A673 (cell line): ENCODE measurements around the gene PAK3. TPM values are rescaled to one million over a fixed set of nuclear protein-coding genes. Genes with fewer than 3 reads are reported as not detected.

ENCODE experiments used
- BruUV-seq: library from RNA; stranded (reverse); fragments of 400-500 nt; replicated peaks from 2 replicates; lab custom pipeline; 2021; lab: Mats Ljungman, UMichigan
- CTCF ChIA-PET: fragments of 300-600 bp; sonication (Branson Sonifier 250); formaldehyde crosslinking; loops from one replicate; lab custom pipeline; 2022; ENCODE audit warnings: antibody characterized with exemption; lab: Charles Lee
- POLR2A ChIA-PET: fragments of 300-600 bp; sonication (Branson Sonifier 250); formaldehyde crosslinking; loops from one replicate; lab custom pipeline; 2022; ENCODE audit warnings: antibody characterized with exemption; ENCODE audit not compliant: low non-redundant PET; lab: Charles Lee
- DNase-seq: peaks from one replicate; pipeline ENCODE4 v3.0.0-alpha.2; 2015; ENCODE audit warnings: low spot score
- H3K27ac ChIP-seq: fragments of 200-600 bp; sonication (generic); 2 replicates; pipeline ENCODE4 v1.5.1; 2016; ENCODE audit warnings: mixed run types, low read depth, mild to moderate bottlenecking, mixed read lengths, antibody characterized with exemption, low read length; ENCODE audit not compliant: poor library complexity, severe bottlenecking
- H3K27me3 ChIP-seq: fragments of 200-600 bp; sonication (generic); replicated peaks from 2 replicates; pipeline ENCODE4 v1.6.1; 2017; ENCODE audit warnings: mixed run types, low read depth, mild to moderate bottlenecking, mixed read lengths, antibody characterized with exemption, low read length; ENCODE audit not compliant: insufficient read depth, poor library complexity
- H3K36me3 ChIP-seq: fragments of 200-600 bp; sonication (generic); 2 replicates; pipeline ENCODE4 v1.6.1; 2016; ENCODE audit warnings: mixed run types, mild to moderate bottlenecking, mixed read lengths, antibody characterized with exemption, low read length; ENCODE audit not compliant: insufficient read depth, poor library complexity, severe bottlenecking
- H3K4me1 ChIP-seq: fragments of 200-600 bp; sonication (generic); 2 replicates; pipeline ENCODE4 v1.6.1; 2017; ENCODE audit warnings: mixed run types, mild to moderate bottlenecking, mixed read lengths, antibody characterized with exemption, low read length; ENCODE audit not compliant: insufficient read depth, poor library complexity, severe bottlenecking
- H3K4me3 ChIP-seq: fragments of 200-600 bp; sonication (generic); 2 replicates; pipeline ENCODE4 v1.5.1; 2016; ENCODE audit warnings: low read depth, mixed run types, mild to moderate bottlenecking, mixed read lengths, low read length; ENCODE audit not compliant: poor library complexity, severe bottlenecking
- H3K9me3 ChIP-seq: fragments of 200-600 bp; sonication (generic); 2 replicates; pipeline ENCODE4 v1.6.1; 2016; ENCODE audit warnings: mixed run types, low read depth, mild to moderate bottlenecking, mixed read lengths, antibody characterized with exemption, low read length; ENCODE audit not compliant: poor library complexity, severe bottlenecking
- EZH2 ChIP-seq: fragments of 200-600 bp; sonication (generic); IDR thresholded peaks from 2 replicates; pipeline ENCODE4 v1.6.1; 2017; ENCODE audit warnings: borderline replicate concordance, low read depth, mild to moderate bottlenecking, mixed read lengths, antibody characterized with exemption, low read length; ENCODE audit not compliant: poor library complexity, severe bottlenecking
- intact Hi-C: fragments of 100-400 bp; cut with micrococcal nuclease; formaldehyde crosslinking; loops from one replicate; pipeline ENCODE4 v1.10.0; 2022; ENCODE audit not compliant: unreplicated experiment
- total RNA-seq: library from RNA; stranded (reverse); gene quantifications from 2 replicates; pipeline ENCODE4 v1.2.3, GENCODE V29; 2021
- TF ChIP-seq, protein P1 (sequence below): fragments of 300-800, 200-600 bp; sonication (generic); conservative IDR thresholded peaks from 2 replicates; pipeline ENCODE4 v1.5.1; 2017; ENCODE audit warnings: low read depth, mild to moderate bottlenecking, antibody characterized with exemption, low read length, moderate library complexity, mixed read lengths

Gene PAK3
- total RNA-seq, 1 experiment from 2014 or later = not detected

DNA sequence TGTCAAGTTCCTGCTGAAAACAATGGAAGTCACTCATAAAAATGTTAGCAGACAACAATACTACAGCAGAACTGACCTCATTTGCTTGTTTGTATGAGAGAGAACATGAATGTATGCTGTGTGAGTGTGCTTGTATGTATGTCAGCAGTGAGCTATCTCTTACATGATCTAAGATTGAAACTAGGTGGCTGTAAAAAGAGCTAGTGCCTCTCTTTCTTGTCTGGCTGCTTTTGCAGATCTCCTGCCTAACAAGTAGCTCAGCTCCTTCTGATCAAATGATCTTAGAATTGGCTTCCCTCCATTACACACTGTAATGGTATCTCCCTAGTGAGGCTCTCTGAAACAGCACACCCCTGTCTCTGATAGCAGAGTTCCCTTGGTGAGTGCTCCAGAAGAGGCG lies 20.7 kb downstream of the PAK3 start:
- ChIA-PET POLR2A (no interaction called here), CTCF (no interaction called here)
- Histone ChIP-seq H3K4me1 (no peaks in the 10 kb centered on the region), H3K9me3 (no peaks in the 10 kb centered on the region), H3K27ac (no peak overlapping the region), H3K27me3 (peaks cover 18% of the 10 kb centered on the region), H3K36me3 (no peaks in the 10 kb centered on the region), H3K4me3 (no peak overlapping the region)
- no peak for DNase-seq
- BruUV-seq = no TSS peak
- TF ChIP-seq, protein P1, sequence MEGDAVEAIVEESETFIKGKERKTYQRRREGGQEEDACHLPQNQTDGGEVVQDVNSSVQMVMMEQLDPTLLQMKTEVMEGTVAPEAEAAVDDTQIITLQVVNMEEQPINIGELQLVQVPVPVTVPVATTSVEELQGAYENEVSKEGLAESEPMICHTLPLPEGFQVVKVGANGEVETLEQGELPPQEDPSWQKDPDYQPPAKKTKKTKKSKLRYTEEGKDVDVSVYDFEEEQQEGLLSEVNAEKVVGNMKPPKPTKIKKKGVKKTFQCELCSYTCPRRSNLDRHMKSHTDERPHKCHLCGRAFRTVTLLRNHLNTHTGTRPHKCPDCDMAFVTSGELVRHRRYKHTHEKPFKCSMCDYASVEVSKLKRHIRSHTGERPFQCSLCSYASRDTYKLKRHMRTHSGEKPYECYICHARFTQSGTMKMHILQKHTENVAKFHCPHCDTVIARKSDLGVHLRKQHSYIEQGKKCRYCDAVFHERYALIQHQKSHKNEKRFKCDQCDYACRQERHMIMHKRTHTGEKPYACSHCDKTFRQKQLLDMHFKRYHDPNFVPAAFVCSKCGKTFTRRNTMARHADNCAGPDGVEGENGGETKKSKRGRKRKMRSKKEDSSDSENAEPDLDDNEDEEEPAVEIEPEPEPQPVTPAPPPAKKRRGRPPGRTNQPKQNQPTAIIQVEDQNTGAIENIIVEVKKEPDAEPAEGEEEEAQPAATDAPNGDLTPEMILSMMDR = no peak
- no peak for TF ChIP-seq EZH2
- intact Hi-C loops = no loop called here

GRCh38 chrX:111119341-111119740 lies 23.4 kb downstream of the PAK3 start:
- no peaks in the 10 kb centered on the region for H3K4me1 ChIP-seq

DNA sequence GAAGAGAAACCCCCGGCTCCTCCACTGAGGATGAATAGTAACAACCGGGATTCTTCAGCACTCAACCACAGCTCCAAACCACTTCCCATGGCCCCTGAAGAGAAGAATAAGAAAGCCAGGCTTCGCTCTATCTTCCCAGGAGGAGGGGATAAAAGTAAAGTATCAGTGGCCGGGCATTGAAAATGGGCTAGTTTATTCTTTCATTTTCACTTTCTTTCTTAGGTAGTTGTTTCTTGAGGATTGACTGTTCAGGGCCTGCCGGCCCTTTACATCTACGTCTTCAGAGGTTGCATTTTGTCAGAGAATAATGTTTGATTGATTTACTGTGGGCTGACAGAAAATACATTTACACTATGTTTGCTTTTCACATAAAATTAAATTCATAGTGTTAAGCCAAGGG lies 27.1 kb downstream of the PAK3 start:
- Histone ChIP-seq H3K27me3 (peaks cover 25% of the 10 kb centered on the region), H3K4me3 (no peak overlapping the region), H3K27ac (no peak overlapping the region), H3K4me1 (no peaks in the 10 kb centered on the region), H3K9me3 (no peaks in the 10 kb centered on the region), H3K36me3 (no peaks in the 10 kb centered on the region)
- no TSS peak for BruUV-seq
- DNase-seq = no peak
- CTCF ChIA-PET = no interaction called here
- POLR2A ChIA-PET = no interaction called here
- intact Hi-C loops = no loop called here
- TF ChIP-seq EZH2 = no peak
- TF ChIP-seq, protein P1 = no peak

More at GRCh38 chrX:111119341-111119740, 23.4 kb downstream of the PAK3 start:
- Histone ChIP-seq H3K27me3 (peaks cover 25% of the 10 kb centered on the region), H3K9me3 (no peaks in the 10 kb centered on the region), H3K36me3 (no peaks in the 10 kb centered on the region), H3K27ac (no peak overlapping the region), H3K4me3 (no peak overlapping the region)
- ChIA-PET CTCF (no interaction called here), POLR2A (no interaction called here)
- TF ChIP-seq EZH2 = no peak
- TF ChIP-seq, protein P1 = no peak
- no TSS peak for BruUV-seq
- DNase-seq = no peak
- intact Hi-C loops = no loop called here
